Neural progenitor cell (in vitro differentiated cells): Measurements from ENCODE around the gene CEBPA.
A peak's percentile ranks its signal among the peaks of the same experiment; 100 is the strongest.

Experiments used
- CTCF ChIP-seq: fragments of 200-600 bp; sonication (generic); IDR thresholded peaks from 2 replicates; pipeline ENCODE4 v1.5.1; 2017; ENCODE audit warnings: antibody characterized with exemption, mild to moderate bottlenecking
- EZH2phosphoT487 ChIP-seq: fragments of 200-600 bp; sonication (generic); IDR thresholded peaks from 2 replicates; pipeline ENCODE4 v1.6.1; 2017; ENCODE audit warnings: antibody characterized with exemption

GRCh38 chr19:33302974-33303790 is 848 bp upstream of the CEBPA start:
- TF ChIP-seq CTCF (no peak), EZH2phosphoT487 (peak; percentile 36)
